GM19193 (cell line): ENCODE data around the gene ST8SIA1.

Experiments
- POLR2A ChIP-seq: IDR thresholded peaks from 4 replicates; pipeline ENCODE4 v1.6.1; 2011; ENCODE audit not compliant: insufficient read depth, insufficient read length; ENCODE audit errors: extremely low read depth

ST8SIA1 gene

DNA sequence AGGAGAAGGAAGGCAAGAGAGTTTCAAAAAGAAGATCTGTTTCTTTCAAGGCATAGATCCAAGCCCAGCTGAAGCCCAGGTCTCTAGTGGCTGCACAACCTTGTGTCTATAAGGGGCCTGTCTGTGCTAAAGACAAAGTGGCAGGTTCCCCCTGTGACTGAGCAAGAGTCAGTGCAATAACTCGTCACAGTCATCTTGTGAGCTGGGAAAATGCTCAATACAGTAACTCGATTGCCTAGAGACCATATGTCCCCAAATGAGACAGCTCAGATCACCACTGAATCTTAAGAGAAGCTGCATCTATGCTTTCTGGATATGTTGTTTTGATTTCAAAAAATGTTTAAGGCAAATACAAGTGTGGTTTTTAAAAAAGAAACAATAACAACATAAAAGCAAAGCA is 24.2 kb downstream of the ST8SIA1 start:
- no peak for TF ChIP-seq POLR2A

DNA sequence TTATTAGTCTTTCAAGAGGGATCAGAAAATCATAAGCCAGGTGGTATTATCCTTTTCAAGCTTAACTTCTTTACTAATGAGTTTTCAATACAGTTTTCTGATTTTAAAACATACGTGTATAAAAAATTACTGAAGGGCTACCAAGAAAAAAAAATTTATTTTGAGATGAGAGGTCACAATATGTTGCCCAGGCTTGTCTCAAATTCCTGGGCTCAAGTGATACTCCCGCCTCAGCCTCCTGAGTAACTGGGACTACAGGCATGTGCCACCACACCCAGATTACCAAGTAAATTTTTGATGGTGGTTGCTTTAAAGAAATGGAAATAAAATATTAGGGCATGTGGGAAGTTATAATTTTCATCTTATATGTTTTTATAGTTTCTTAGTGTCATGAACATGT is 26.7 kb downstream of the ST8SIA1 start:
- no peak for TF ChIP-seq POLR2A

GRCh38 chr12:22306311-22306710 is 28.2 kb downstream of the ST8SIA1 start:
- TF ChIP-seq POLR2A, result no peak

DNA sequence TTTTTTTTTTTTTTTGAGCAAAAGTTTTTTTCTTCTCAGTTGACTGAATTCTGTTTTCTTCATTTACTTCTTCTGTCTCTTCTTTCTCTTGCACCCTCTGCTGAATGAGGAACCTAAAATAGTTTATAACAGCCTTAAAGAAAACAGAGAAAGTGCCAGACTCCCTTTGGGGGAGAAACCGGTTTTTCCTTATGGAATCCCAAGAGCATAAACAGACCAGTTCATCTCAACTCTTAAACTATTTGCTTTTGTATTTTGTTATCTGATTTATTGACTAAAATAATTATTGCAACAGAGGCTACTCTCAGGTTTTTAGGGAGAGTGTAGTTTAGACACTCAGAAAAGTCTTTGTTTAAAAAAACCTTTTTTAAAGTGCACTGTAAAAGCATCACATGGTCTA is 30.2 kb downstream of the ST8SIA1 start:
- no peak for TF ChIP-seq POLR2A

DNA sequence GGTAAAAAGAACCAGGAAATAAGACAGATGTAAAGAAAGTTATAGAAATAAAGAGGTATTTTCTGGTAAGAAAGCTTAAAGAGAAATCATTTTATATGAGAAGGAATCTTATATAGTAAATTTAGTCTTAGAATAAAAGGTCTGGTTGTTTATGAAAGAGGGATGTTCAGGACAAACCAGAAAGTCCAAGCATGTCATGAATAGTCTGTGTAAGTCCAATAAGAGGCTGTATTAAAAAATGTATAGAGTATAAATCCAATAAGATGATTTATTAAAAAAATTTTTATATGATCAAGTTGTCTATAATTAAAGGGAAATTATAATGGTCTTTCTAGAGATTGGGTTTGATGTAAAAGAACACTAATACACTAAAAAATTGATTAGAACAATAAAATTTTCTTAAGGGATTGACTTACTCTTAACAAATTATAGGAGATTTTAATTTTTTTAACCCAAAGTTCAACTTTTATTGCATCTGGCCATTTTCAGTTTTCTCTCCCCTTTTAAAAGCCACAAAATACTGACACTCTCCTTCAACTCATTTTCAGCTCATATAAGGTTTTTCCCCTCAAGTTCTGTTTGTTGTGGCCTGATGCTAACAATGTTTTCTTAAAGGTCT is 35.1 kb downstream of the ST8SIA1 start:
- TF ChIP-seq POLR2A, result no peak

DNA sequence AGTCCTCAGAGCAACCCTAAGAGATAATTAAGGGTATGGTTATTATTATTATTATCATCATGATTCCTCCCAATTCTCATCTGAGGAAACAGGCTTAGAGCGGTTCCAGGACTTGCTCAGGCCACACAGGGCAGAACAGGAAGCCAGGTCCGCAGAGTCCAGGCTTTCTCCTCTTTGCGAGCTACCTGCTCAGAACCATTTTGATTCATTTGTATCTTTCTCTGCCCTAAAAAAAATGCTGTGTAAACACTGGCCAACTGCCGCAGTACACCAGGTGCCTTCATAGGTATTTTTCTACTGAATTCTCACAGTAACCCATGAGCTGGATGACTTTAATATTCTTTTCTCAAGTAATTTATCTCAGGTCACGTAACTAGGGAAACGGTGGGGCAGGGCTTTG is 45.3 kb downstream of the ST8SIA1 start:
- no peak for TF ChIP-seq POLR2A

DNA sequence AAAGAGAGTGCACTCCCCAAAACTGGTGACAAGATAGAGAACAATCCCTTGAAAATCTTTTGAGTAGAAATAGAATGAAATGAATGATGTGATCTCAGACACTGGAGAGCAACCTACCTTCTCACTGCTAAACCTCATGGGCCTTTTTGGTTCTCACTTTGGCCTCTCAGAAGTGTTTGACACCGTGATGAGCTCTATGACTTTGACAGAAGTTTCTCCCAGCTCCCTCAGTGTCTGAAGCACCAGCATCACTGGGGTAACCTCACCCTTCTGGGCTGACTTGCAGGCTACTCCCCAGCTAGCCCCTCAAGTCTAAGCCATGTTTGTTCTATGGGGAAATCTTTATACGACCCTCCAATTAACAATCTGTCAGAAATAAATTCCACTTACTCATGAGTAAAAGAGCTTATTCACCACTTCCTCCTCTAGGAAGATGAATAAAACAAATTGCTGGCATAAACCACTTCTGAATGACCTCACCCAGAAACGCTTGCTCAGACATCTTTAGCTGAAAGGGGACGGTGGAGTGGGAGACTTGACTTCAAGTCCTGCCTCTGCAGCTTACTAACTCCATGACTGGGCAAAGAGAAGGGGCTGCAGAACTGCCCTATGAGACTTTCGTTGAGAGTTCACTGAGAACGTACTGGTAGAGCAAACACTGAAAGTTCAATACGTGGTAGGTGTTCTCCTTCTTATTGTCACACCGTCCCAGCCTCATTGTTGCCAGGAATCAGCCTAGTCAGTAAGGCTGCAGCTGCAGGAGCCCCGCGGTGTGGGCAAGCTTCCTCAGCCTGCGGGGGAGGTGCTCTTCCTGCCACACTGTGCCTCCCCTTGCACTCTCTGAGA is 46.5 kb downstream of the ST8SIA1 start:
- no peak for TF ChIP-seq POLR2A

GRCh38 chr12:22287101-22287500 is 47.4 kb downstream of the ST8SIA1 start:
- TF ChIP-seq POLR2A, result no peak

GRCh38 chr12:22286569-22286968 is 47.9 kb downstream of the ST8SIA1 start:
- TF ChIP-seq POLR2A, result no peak

- TF ChIP-seq POLR2A, result no peak
These were observed 48.7 kb downstream of the ST8SIA1 start for GRCh38 chr12:22285846-22286245.

DNA sequence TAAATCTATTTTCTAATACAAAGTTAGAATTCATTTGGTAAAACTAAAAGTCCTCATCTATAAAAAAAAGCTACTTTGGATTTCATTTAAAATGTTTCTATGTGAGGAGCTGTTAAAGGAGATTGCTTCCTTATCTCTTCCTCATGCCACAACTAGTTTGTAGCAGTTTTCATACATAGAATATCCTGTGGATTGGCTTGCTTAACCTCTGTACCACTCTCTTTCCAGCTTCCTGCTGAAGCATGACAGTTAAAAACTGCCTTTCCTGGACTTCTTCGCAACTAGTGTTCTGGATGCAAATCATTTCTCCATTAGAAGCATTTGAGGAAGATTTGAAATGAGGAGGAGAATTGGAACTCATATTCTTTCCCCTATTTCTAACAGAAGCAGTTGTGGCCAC is 49.6 kb downstream of the ST8SIA1 start:
- TF ChIP-seq POLR2A, result no peak

GRCh38 chr12:22283508-22283907 is 51.0 kb downstream of the ST8SIA1 start:
- TF ChIP-seq POLR2A, result no peak

DNA sequence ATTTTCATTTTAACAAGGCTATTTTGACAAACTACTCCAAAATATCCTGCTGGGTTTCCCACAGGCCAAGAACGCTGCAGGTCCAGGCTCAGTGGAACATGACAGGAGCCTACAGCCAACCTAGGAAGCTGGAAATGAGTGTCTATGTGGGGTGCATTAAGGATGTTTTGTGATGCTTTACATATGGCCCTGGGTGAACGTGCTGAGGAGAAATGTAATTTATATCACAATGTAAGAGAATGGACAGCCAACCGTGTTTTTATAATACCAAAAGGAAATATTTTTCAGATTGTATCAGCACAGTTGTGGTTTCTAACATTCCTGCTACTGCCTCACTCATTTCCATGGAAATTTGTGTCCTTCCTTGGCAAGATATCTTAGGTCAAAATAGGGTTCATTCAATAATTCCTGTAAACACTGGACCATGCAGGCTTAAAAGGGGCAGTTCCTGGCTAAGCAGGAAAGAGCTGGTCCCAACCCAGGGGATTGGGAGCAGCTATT is 51.5 kb downstream of the ST8SIA1 start:
- no peak for TF ChIP-seq POLR2A

DNA sequence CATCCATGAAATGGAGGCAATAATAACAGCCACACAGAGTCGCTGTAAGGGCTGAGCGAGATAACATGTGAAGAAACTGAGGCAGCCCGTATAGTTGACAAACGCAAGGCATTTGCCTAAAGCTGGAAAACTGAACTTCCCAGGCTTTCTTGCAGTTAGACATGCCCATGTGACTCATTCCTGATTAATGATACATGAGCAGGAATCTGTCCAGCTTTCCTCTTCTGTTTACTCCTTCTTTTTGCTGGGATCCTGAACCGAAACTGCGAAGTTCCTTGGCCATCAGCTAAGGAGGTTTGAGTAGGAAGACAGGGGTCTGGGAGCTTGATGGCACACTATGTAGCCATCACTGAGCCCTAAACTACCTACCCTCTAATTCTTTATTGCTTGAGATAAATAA is 52.2 kb downstream of the ST8SIA1 start:
- no peak for TF ChIP-seq POLR2A

DNA sequence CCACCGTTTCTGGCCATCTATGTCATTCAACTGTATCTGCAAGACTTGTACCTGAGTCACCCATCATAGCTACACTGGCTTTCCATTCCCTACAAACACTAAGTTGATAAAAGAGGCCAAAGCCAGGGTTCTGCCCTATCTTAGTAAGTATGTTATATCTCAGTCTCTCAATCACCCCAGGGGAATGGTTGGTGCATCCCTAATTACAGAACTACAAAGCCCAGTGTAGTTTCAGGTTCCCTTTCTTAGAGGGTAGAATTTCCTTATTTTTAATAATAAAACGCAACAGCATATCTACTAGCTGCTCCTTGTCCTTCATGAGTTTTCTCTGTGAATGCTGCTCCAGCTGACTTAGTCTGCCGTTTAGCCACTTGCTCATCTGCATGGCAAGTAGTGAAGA is 57.6 kb downstream of the ST8SIA1 start:
- no peak for TF ChIP-seq POLR2A

- TF ChIP-seq POLR2A, result no peak
These were observed 58.2 kb downstream of the ST8SIA1 start for GRCh38 chr12:22276313-22276712.
